AML-193 (cell line): ENCODE data around the gene BTBD9.

Experiments
- DNase-seq, 2 experiments: peaks; one replicate each; lab custom pipeline; 2025; lab: John Stamatoyannopoulos, UW

The BTBD9 gene

DNA sequence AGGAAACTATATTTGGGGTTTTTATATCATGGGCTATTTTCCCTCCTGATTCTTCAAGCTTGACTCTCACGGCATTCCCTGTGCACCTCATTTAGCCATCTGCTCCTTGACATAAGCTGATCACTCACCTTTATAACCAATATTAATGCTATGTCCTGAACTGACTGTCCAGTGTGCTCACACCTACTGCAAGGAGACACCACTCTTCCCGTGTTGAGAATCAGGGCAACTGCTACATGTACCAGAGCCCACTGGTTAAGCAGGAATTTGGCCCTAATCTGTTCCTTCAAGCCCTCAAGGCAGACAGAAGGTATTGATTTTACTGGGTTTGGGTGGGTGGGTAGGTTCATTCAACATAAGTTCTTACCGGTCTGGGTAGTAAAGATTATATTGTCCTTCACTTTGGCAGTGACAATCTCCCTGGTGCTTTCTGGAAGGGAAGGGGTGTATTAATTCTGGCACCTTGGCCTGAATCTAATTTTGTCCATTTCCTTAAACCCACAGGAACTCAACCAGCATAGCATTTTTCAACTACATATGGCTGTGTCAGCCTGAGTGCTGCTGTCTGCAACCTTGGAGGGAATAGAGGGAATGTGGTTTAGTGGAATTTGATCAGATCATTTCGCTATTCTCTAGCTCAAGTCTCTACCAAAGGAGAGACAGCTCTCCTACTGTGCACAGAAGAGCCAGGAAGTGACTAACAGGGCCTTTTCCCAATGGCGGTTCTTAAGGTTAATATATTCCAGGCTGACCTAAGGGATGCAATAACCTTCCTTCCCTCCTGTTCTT, 293.2 kb downstream of the BTBD9 start:
- DNase-seq = no peak

DNA sequence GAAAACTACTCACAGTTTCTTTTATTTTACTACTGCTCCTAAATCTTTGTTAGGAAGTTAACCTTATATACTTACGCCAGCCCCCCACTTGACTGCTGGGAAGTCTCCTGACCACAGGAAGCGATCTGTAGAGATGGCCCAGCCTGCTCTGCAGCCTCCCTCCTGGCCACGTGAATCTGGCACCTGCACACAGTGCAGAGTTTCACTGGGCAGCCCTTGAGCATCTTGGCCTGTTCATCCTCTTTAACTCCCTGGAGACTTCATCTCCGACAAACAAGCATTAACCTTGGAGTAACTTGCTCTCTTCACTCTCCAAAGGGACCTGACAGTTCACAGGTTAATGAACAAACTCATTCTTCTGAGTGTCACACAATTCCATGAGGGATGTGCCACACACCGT, 294.1 kb downstream of the BTBD9 start:
- no peak for DNase-seq

DNA sequence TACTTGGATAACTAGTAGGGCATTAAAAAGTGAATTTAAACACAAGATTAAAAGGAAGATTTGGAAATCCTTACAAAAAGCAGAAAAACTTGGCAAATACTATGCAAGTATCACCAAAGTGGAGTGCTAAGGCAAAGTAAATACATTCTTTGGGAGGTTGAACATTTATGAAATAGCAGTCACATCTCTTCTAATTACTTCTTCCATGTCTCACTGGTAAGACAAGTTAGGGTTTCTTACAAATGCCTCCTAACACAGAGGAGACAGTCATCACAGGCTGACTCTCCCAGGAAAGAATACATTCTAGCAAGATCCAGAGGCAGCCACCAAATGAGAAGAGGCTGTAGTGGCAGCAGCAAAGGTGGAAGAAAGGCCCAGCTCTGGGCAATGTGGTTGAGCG, 298.2 kb downstream of the BTBD9 start:
- DNase-seq = no peak

DNA sequence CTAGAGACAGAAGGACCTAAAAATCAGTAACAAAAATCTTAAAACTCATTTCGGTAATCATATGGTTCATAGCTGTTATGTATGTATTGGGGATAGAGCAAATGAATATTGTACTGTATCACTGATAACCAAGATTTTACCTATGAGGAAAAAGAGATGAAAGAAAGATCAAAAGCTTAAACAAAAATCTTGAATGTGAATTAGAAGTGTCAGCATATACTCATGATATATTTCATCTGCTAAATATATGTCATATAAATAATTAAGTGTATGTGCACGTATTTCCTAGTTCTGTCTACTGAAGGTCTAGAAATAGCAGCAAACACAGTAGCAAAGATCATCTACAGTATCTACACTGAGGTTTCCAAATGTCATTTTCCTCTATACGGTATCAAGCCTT, 299.8 kb downstream of the BTBD9 start:
- no peak for DNase-seq

DNA sequence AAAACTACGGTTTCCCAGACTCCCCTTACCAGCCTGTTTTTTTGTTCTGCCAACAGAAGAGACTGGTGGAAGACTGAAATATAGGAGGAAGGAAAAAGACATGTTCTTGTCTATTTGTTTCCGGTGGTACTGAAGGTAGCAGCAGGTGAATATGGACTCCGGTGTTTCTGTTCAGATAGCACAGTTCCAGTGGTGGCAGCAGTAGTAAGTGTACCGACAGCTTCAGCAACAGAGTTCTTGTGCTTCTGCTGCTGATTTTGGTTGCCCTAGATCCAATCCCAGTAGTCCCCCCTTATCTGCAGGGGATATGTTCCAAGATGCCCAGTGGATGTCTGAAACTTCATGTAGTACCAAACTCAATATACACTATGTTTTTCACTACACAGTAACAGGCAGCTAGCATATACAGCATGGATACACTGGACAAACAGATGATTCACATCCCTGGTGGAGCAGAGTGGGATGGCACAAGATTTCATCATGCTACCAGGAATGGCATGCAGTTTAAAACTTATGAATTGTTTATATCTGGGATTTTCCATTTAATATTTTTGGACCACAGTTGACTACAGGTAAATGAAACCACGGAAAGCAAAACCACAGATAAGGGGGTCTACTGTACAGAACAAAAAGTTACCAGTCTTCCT, 301.8 kb downstream of the BTBD9 start:
- no peak for DNase-seq

DNA sequence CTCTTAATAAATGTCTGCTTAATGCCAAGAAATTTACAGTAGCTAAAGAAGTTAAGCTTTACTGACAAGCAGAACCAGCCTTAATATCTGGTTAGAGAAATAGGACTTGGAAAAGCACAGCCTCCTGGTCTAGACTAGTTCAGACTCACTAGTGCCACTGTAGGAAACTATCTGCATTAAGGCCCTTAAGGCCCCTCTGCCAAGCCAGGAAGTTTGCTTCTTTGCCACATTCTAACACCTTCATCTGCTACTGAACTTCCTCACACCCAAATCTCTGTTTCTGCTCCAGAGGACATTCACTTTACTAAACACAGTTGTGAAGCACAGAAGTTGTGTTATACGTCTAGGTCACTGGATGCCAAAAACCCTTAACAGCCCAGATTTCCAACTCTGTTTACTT, 302.8 kb downstream of the BTBD9 start:
- DNase-seq = no peak

DNA sequence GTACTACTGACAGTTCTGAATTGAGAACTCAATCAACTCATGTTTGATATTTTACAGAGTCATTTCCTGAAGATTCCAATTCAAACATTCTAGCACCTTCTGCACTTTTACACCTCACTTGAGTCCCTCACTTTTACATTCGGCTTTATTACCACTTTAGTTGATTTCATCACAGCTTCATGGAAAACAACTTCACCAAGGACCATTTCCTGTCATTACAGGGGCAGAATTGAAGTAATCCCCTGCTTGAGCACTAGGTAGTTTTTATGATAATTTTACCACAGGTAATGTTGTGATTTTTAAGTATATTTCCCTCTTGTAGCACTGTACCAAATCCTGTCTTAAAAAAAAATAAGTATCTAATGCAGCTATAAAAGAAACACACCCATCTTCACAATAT, 312.9 kb downstream of the BTBD9 start:
- DNase-seq = no peak

DNA sequence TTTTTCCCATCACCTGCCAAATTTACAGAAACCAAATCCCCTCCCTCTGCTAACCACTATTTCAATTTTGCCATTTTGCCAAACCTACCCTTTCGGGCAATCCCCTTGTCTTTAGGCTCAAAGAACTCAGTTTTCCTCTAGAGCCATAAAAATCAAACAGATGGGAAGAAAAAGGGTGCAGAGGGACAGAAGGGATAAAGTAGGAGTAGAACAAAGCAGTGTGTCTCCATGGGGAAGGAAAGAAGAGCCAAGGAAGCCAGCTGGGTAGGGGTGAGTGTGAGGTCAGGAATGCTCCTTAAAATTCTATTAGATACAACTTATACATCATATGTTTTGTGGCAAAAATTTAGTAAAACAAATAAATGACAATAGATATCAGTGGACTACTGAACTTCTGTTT, 316.5 kb downstream of the BTBD9 start:
- no peak for DNase-seq

DNA sequence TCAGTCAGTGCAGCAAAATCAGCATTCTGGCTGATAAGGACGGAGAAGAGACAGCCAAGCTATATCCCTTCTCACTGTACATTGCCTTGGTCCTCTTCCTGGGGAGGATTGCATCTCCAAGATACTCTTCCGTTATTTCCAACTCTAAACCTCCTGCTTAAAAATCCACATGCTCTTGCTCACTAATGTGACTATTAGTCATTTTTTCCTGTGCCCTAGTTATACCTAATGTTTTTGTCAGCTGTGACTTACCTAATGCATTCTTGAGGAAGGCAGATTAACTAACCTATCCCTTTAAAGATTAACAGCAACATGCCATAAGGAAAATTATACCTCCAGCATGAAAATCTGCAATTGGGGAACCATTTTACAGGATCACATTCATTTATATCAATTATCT, 317.6 kb downstream of the BTBD9 start:
- DNase-seq = no peak

DNA sequence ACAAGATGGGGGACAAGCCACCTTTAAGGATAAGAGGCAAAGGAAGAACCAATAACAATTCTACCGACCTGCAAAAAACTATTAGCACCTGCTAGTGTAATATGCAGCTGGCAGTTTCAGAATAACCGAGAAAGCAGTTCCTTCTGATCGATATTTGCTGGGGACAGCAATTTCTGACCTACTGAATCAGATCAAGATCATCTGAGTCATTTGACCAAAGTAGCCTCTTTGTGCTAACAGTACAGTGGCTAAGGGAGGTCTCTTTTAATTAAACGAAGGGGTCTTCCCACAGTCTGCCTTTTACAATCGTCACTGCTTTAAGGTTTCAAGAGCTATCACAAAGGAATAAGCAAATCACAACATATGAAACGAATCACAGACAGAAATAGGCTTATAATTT, 318.9 kb downstream of the BTBD9 start:
- DNase-seq = no peak

DNA sequence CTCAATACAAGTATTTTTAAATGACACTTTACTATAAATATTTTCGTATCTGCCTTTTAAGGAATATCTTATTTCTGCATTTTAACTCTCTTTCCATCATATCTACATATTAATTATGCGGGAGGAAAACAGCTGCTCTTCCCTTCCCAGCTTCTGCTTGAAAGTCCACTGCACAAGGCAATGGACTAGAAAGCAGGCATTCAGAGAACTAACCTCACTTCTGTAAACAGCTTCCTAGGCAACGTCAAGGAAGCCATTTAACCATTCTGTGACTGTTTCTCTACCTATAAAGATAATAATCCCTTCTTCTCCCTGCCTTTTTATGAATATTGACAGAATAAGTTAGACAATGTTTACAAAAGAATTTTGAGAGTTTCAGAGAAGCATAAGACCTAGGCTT, 319.4 kb downstream of the BTBD9 start:
- DNase-seq = no peak

DNA sequence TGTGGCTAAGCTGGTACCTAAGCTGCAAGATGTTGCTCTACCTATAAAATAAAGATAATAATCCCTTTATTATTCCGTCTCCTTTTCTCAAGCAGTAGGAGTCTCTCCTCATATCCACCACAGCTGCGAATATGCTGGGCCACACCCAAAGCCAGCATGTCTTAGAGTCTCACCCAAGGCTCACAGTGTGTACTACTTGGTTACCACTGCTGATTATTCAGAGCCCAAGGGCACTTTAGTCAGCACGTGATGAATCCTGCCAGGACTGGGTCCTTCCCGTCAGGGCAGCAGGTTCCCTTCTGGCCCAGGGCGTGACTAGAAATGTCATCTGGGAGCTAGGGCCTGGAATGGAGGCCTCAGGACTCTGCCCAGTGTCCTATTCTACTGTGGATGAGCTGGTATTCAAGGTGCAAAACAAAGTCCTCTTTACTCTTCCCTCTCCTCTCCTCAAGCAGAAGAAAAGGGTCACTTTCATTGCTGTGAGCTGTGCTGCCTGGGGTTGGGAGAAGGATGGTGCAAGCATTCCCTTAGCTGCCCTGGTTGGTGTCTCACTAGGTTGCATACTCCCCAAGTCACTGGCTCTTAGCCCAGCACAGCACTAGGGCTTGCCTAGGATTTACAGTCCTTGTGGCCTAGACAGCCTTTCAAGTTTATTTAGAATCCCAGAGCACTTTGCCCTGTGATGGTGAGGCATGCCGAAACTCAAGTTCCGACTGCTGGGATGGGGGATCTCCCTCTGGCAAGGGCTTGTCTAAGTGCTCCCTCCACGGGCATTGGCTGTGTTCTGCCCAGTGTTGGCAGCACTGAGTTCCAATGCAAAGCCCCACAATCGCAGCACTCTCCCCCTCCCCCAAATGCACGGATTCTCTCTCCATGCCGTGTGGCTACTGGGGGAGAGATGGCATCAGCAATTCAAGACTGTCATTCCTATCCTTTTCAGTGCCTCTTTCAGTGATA, 320.2 kb downstream of the BTBD9 start:
- no peak for DNase-seq

DNA sequence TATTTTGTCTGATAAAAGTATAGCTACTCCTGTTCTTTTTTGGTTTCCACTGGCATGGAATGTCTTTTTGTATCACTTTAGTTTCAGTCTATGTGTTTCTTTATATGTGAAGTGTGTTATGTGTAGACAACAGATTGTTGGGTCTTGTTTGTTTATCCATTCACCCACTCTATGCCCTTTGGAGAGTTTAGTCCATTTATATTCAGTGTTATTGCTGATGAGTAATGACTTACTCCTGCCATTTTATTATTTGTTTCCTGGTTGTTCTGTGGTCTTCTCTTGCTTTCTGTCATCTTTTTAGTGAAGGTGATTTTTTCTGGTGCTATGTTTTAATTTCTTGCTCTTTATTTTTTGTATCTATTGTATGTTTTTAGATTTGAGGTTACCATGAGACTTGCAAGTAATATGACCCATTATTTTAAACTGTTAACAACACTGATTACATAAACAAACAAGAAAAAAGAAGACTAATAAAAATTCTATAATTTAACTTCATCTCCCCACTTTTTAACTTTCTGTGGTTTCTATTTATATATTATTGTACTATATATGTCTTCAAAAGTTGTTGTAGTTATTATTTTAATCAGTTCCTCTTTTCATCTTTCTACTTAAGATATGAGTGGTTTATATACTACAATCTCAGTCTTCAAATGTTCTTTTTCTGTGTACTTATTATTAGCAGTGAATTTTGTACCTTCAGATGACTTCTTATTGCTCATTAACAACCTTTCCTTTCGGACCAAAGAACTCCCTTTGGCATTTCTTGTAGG, 323.4 kb downstream of the BTBD9 start:
- DNase-seq = no peak

DNA sequence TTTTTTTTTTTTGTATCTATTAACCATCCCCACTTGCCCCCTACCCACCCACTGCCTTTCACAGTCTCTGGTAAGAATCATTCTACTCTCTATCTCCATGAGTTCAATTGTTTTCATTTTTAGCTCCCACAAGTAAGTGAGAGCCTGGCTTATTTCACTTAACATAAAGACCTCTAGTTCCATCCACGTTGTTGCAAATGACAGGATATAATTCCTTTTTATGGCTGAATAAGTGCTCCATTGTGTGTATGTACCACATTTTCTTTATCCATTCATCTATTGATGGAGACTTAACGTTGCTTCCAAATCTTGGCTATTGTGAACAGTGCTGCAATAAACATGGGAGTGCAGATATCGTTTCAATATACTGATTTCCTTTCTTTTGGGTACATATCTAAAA, 328.5 kb downstream of the BTBD9 start:
- no peak for DNase-seq

DNA sequence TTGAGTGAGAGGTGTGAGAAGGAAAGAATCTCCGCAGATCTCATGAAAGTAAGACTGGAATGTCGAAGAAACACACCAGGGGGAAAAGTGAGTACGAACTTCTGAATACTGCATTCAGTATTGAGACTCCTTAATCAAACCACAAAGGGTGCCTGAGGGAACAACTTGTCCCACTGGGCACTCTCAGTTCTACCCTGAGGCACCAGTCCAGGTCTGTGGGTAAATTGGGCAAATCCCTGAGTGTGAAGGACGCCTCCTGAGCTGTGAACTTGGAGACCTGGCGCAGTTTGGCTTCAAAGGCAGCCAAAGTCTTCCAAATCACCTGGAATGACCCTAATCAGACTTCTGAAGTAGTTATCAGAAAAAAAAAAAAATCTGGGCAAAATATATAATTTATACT, 329.7 kb downstream of the BTBD9 start:
- no peak for DNase-seq

DNA sequence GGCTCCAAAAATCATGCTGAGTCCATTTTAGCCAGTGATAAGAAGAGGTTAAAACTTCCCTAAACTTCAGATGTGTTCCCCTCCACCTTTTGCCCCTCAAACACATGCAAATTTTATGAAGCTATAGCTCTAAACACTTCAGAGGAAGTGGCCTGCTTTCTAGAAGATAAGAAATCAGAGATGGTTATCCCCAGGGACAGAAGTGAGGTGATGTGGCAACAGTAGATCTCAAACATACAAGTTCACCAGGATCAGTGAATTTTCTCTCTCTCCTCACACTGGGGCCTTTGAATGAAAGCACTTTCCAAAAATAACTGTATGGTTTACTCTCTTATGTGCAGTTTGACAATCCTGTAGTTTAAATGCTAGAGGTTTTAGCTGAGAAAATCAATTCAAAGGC, 332.0 kb downstream of the BTBD9 start:
- no peak for DNase-seq

DNA sequence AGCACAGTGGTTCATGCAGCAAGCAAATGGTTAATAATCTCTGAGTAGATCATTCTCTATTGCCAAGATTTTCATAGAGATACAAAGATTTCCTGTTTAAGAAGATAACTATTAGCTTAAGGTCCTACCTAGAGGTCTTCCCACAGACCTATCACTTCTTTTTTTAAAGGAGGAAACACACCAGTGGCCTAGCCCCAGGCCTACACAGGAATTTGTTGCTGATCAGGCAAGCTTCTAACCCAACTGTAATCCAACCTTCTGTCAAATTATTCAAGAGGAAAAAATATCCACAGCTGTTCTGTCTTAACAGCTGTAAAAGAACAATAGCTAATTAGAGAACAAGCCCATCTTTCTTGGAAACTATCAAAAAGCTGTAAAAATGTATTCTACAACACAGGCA, 332.8 kb downstream of the BTBD9 start:
- no peak for DNase-seq

DNA sequence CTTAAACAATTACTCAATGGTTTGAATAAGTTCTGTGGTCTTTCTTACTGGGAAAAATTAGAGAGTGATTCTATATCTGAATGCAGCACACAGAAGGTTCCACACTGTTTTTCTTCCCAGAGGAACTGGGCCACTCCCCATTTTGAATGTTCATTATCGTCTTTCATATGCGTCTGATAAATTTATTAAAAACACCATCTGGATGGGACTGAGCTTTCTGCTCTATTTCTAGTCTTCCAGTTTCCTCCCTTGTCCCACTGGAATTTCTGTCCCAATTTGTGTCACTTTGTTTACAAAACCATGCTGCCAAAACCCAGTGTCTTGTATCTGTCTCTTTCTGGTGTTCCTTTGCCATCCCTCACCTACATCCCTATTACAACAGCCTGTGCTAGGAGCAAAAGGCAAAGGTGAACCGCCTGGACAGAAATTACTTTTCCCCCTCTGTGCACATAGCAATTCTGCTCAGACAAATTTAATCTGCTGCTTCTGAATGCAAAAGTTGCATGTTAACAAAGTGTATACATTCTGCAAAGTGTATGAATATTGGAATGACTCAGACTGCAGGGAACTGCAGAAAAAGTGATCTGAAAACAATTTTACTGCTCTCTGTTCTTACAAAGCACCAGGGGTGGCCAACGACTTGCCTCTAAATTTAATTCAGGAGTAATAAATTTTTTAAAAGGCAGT, 333.6 kb downstream of the BTBD9 start:
- DNase-seq = no peak

DNA sequence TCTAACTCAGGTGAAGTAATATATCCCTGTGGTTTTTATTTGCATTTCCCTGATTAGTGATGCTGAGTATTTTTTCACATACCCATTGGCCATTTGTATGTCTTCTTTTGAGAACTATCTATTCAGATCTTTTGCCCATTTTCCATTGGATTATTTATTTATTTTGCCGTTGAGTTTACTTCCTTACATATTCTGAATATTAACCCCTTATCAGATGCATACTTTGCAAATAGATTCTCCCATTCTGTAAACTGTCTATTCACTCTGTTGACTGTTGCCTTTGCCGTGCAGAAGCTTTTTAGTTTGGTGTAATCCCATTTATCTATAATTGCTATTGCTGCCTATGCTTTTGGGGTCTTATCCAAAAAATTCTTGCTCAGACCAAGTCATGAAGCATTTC, 336.9 kb downstream of the BTBD9 start:
- DNase-seq = no peak

DNA sequence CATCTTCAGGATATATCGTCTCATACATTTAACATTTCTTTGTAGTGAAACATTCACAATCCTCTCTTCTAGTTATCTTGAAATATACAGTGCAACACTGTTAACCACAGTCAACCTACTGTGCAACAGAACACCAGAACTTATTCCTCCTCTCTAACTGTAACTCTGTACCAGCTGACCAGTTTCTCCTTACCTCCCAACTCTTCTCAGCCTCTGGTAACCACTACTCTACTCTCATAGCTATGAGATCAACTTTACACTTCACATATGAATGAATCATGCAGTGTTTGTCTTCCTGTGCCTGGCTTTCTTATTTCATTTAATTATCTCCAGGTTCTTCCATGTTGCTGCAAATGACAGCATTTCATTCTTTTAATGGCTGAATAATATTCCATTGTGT, 337.6 kb downstream of the BTBD9 start:
- DNase-seq = no peak

DNA sequence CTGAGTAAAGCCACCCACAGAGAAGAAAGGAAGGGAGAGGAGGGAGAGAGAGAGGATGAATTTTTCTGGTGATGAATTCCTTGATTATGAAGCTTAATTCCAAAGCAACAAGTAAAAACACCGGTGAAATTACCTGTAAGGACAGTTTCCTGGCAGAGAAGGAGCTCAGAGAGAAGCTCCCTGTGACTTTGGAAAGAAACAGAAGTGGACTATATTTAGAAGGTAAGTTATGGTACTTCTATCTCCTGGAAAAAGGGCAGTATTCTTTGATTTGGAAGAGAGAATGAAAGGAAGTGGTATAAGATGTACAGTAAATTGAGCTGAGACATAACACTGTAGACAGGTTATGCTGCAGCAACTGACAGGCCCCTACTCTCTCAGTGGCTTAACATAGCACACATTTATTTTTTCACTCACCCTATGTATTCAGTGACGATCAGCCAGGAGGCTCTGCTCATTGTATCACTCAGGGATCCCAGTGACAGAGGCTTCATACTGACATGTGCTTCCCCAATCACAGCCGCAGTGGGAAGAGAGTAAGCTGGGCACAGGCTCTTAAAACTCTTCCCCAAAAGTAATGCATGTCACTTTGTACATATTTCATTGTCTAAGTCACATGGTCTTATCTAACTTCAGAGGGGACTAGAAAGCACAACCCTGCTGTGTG, 349.5 kb downstream of the BTBD9 start:
- no peak for DNase-seq
